ENCODE data around the gene WIPF3. TPM values are rescaled to one million over a fixed set of nuclear protein-coding genes. Genes with fewer than 3 reads are reported as not detected.
"Not testable (repeated sequence)": the region's sequence is repeated elsewhere in the genome, so short reads cannot be mapped to it uniquely, and the experiment has no call there.

WIPF3 gene
- total RNA-seq, 1 experiment from 2014 or later = 2.0 TPM

DNA sequence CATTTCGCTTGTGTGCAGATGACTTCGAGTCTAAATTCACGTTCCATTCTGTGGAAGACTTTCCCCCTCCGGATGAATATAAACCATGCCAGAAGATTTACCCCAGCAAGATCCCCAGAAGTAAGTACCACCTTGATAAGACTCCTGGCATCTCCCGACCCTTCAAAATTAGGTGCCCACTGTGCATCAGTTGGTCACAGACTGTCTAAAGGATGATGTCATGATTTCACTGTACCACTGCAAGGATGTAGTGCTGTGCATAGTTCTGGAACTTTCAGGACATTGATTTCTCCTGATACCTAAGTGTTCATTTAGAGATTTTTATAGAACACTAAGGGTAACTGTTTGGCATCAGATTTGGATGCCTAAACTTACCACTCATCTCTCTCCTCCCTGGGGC is 83.0 kb downstream of the WIPF3 start:
- ATAC-seq = no peak
- TF ChIP-seq SIN3A (IDR thresholded peaks at IDR 0.05; ENCODE audit: borderline replicate concordance, insufficient read depth, low read depth, low read length) (no peak), TCF7L2 (IDR thresholded peaks at IDR 0.05; ENCODE audit: low read depth, low read length) (no peak), POLR2AphosphoS5 (IDR thresholded peaks at IDR 0.05; ENCODE audit: low read depth, low read length) (no peak)
- TF ChIP-seq, protein P1, sequence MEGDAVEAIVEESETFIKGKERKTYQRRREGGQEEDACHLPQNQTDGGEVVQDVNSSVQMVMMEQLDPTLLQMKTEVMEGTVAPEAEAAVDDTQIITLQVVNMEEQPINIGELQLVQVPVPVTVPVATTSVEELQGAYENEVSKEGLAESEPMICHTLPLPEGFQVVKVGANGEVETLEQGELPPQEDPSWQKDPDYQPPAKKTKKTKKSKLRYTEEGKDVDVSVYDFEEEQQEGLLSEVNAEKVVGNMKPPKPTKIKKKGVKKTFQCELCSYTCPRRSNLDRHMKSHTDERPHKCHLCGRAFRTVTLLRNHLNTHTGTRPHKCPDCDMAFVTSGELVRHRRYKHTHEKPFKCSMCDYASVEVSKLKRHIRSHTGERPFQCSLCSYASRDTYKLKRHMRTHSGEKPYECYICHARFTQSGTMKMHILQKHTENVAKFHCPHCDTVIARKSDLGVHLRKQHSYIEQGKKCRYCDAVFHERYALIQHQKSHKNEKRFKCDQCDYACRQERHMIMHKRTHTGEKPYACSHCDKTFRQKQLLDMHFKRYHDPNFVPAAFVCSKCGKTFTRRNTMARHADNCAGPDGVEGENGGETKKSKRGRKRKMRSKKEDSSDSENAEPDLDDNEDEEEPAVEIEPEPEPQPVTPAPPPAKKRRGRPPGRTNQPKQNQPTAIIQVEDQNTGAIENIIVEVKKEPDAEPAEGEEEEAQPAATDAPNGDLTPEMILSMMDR (IDR thresholded peaks at IDR 0.05) = no peak
- TF ChIP-seq, protein P2, sequence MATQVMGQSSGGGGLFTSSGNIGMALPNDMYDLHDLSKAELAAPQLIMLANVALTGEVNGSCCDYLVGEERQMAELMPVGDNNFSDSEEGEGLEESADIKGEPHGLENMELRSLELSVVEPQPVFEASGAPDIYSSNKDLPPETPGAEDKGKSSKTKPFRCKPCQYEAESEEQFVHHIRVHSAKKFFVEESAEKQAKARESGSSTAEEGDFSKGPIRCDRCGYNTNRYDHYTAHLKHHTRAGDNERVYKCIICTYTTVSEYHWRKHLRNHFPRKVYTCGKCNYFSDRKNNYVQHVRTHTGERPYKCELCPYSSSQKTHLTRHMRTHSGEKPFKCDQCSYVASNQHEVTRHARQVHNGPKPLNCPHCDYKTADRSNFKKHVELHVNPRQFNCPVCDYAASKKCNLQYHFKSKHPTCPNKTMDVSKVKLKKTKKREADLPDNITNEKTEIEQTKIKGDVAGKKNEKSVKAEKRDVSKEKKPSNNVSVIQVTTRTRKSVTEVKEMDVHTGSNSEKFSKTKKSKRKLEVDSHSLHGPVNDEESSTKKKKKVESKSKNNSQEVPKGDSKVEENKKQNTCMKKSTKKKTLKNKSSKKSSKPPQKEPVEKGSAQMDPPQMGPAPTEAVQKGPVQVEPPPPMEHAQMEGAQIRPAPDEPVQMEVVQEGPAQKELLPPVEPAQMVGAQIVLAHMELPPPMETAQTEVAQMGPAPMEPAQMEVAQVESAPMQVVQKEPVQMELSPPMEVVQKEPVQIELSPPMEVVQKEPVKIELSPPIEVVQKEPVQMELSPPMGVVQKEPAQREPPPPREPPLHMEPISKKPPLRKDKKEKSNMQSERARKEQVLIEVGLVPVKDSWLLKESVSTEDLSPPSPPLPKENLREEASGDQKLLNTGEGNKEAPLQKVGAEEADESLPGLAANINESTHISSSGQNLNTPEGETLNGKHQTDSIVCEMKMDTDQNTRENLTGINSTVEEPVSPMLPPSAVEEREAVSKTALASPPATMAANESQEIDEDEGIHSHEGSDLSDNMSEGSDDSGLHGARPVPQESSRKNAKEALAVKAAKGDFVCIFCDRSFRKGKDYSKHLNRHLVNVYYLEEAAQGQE (IDR thresholded peaks at IDR 0.05; ENCODE audit: insufficient read depth in 1 of 2, low read depth in 2 of 2, low read length in 1 of 2) = no peak
- no peak overlapping the region for H3K4me3 ChIP-seq (ENCODE audit: low read depth in 2 of 2, low read length in 2 of 2)
- intact Hi-C loops (cut with micrococcal nuclease; ENCODE audit: unreplicated experiment) (no loop called here), in situ Hi-C loops (cut with HindIII; ENCODE audit: low pct_unique_long_range_greater_than_20kb, low sequenced_read_pairs) (no loop called here)
- CTCF ChIA-PET = no interaction called here
- no peaks in the 10 kb centered on the region for H3K9me3 ChIP-seq (ENCODE audit: control insufficient read depth, insufficient read depth, low read depth, low read length)
- no peak overlapping the region for H3K27ac ChIP-seq (ENCODE audit: low read length)
- H3K4me1 ChIP-seq (ENCODE audit: control insufficient read depth, insufficient read depth, low read length) = no peaks in the 10 kb centered on the region
- POLR2A ChIA-PET = no interaction called here
- no peaks in the 10 kb centered on the region for H3K36me3 ChIP-seq (ENCODE audit: control insufficient read depth, insufficient read depth, low read length)
- no TSS peak for BruUV-seq (replicated peaks)
- no peaks in the 10 kb centered on the region; the same call in 1 of the 2 replicates for H3K27me3 ChIP-seq (ENCODE audit: control insufficient read depth, insufficient read depth, low read length)
- DNase-seq (ENCODE audit: low read depth, low spot score) = no peak

DNA sequence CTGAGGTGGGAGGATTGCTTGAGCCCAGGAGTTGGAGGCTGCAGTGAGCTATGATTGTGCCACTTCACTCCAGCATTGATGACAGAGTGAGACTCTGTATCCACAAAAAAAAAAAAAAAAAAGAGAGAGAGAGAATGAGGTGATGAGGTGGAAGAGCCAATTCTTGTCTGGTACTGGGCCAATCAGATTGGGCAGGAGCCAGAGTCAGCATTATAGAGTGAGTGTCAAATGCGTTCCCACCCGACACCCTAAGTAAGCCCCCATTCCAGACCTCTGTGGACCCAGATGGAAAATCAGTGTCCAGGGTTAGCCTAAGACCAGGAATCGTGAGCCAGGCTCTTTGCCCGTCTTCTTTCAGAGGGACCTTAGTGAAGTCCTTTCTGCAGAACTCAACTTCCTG is 83.9 kb downstream of the WIPF3 start:
- in situ Hi-C loops (cut with HindIII; ENCODE audit: low pct_unique_long_range_greater_than_20kb, low sequenced_read_pairs) (no loop called here), intact Hi-C loops (cut with micrococcal nuclease; ENCODE audit: unreplicated experiment) (no loop called here)
- H3K9me3 ChIP-seq (ENCODE audit: control insufficient read depth, insufficient read depth, low read depth, low read length) = no peaks in the 10 kb centered on the region
- no peaks in the 10 kb centered on the region for H3K36me3 ChIP-seq (ENCODE audit: control insufficient read depth, insufficient read depth, low read length)
- no peaks in the 10 kb centered on the region; the same call in 1 of the 2 replicates for H3K27me3 ChIP-seq (ENCODE audit: control insufficient read depth, insufficient read depth, low read length)
- ATAC-seq (no peak), DNase-seq (ENCODE audit: low read depth, low spot score) (no peak)
- no peaks in the 10 kb centered on the region for H3K4me1 ChIP-seq (ENCODE audit: control insufficient read depth, insufficient read depth, low read length)
- CTCF ChIA-PET = interaction anchor here (0.7 kb wide), 1 partner anchor 15 kb away, joined by 5 read pairs; no protein-coding TSS in a partner anchor
- BruUV-seq (replicated peaks) = no TSS peak
- TF ChIP-seq SIN3A (IDR thresholded peaks at IDR 0.05; ENCODE audit: borderline replicate concordance, insufficient read depth, low read depth, low read length) = no peak
- no peak for TF ChIP-seq POLR2AphosphoS5 (IDR thresholded peaks at IDR 0.05; ENCODE audit: low read depth, low read length)
- TF ChIP-seq, protein P1 (IDR thresholded peaks at IDR 0.05) = no peak
- TF ChIP-seq TCF7L2 (IDR thresholded peaks at IDR 0.05; ENCODE audit: low read depth, low read length) = no peak
- TF ChIP-seq, protein P2 (IDR thresholded peaks at IDR 0.05; ENCODE audit: insufficient read depth in 1 of 2, low read depth in 2 of 2, low read length in 1 of 2) = no peak
- H3K27ac ChIP-seq (ENCODE audit: low read length) = no peak overlapping the region
- H3K4me3 ChIP-seq (ENCODE audit: low read depth in 2 of 2, low read length in 2 of 2) = no peak overlapping the region
- POLR2A ChIA-PET = interaction anchor here (0.6 kb wide), 1 partner anchor 1292 kb away, joined by 7 read pairs; no protein-coding TSS in a partner anchor

DNA sequence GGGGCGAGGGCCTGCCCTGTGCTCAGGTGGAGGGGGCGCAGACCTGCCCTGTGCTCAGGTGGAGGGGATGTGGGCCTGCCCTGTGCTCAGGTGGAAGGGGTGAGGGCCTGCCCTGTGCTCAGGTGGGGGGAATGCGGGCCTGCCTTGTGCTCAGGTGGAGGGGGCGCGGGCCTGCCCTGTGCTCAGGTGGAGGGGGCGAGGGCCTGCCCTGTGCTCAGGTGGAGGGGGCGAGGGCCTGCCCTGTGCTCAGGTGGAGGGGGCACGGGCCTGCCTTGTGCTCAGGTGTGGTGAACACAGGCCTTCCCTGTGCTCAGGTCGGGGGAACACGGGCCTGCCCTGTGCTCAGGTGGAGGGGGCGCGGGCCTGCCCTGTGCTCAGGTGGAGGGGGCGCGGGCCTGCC is 84.5 kb downstream of the WIPF3 start:
- in situ Hi-C loops (cut with HindIII; ENCODE audit: low pct_unique_long_range_greater_than_20kb, low sequenced_read_pairs); H3K4me1 ChIP-seq (ENCODE audit: control insufficient read depth, insufficient read depth, low read length); H3K27ac ChIP-seq (ENCODE audit: low read length); H3K4me3 ChIP-seq (ENCODE audit: low read depth in 2 of 2, low read length in 2 of 2); H3K27me3 ChIP-seq (ENCODE audit: control insufficient read depth, insufficient read depth, low read length); DNase-seq (ENCODE audit: low read depth, low spot score); intact Hi-C loops (cut with micrococcal nuclease; ENCODE audit: unreplicated experiment); H3K9me3 ChIP-seq (ENCODE audit: control insufficient read depth, insufficient read depth, low read depth, low read length); POLR2A ChIA-PET; H3K36me3 ChIP-seq (ENCODE audit: control insufficient read depth, insufficient read depth, low read length); BruUV-seq (replicated peaks); ATAC-seq; CTCF ChIA-PET: not testable (repeated sequence)
